HEK293 (cell line): ENCODE data around the gene ARHGAP22.
A peak's percentile ranks its signal among the peaks of the same experiment; 100 is the strongest.

Experiments
- CTCF ChIA-PET: fragments of 350-600 bp; formaldehyde crosslinking; extraction: SDS; loops from one replicate; lab custom pipeline; 2021; ENCODE audit warnings: antibody characterized with exemption; lab: Yijun Ruan, JAX
- POLR2A ChIA-PET: fragments of 300-600 bp; formaldehyde crosslinking; extraction: SDS; loops from one replicate; lab custom pipeline; 2020; ENCODE audit warnings: antibody characterized with exemption, inconsistent platforms; lab: Yijun Ruan, JAX
- H3K27ac ChIP-seq: fragments of 200-500 bp; sonication (Bioruptor generic); 2 replicates; pipeline ENCODE4 v1.5.1; 2014; ENCODE audit warnings: low read depth, low read length, control low read depth, inconsistent platforms; ENCODE audit errors: extremely low read depth
- H3K36me3 ChIP-seq, 2 experiments: fragments of 200-500 bp in 1 of 2; sonication (Bioruptor generic) in 1 of 2; 1 replicate in 1 of 2; 2 replicates in 1 of 2; pipeline ENCODE4 v1.5.1; 2014 to 2017; ENCODE audit warnings: inconsistent platforms in 2 of 2, low read length in 2 of 2; ENCODE audit not compliant: control insufficient read depth in 2 of 2, insufficient read depth in 1 of 2
- H3K4me1 ChIP-seq: fragments of 200-500 bp; sonication (Bioruptor generic); 2 replicates; pipeline ENCODE4 v1.5.1; 2014; ENCODE audit warnings: mild to moderate bottlenecking, low read length, inconsistent platforms; ENCODE audit not compliant: control insufficient read depth, insufficient read depth
- H3K4me3 ChIP-seq: 2 replicates; pipeline ENCODE4 v1.5.1; 2011; ENCODE audit warnings: low read depth, mild to moderate bottlenecking, control low read depth, low read length, moderate library complexity
- H3K9me3 ChIP-seq: fragments of 200-500 bp; sonication (Bioruptor generic); 2 replicates; pipeline ENCODE4 v1.5.1; 2014; ENCODE audit warnings: low read depth, low read length, inconsistent platforms; ENCODE audit not compliant: control insufficient read depth, insufficient read depth
- BCL11A ChIP-seq: fragments of 450-650 bp; formaldehyde crosslinking; IDR thresholded peaks from 2 replicates; pipeline ENCODE4 v1.5.1; 2016; ENCODE audit warnings: low read depth, missing biosample characterization, missing genetic modification characterization
- GLIS1 ChIP-seq: fragments of 450-650 bp; formaldehyde crosslinking; IDR thresholded peaks from 2 replicates; pipeline ENCODE4 v1.5.1; 2016; ENCODE audit warnings: missing biosample characterization, missing genetic modification characterization
- KLF17 ChIP-seq: fragments of 450-650 bp; formaldehyde crosslinking; IDR thresholded peaks from 2 replicates; pipeline ENCODE4 v1.5.1; 2016; ENCODE audit warnings: missing biosample characterization, missing genetic modification characterization
- KLF8 ChIP-seq: fragments of 450-650 bp; formaldehyde crosslinking; IDR thresholded peaks from 2 replicates; pipeline ENCODE4 v1.5.1; 2016; ENCODE audit warnings: missing biosample characterization, missing genetic modification characterization
- MYNN ChIP-seq: fragments of 450-650 bp; formaldehyde crosslinking; IDR thresholded peaks from 2 replicates; pipeline ENCODE4 v1.5.1; 2016; ENCODE audit warnings: missing biosample characterization, missing genetic modification characterization, borderline replicate concordance
- PBX3 ChIP-seq: sonication (generic); formaldehyde crosslinking; IDR thresholded peaks from 2 replicates; pipeline ENCODE4 v1.8.1; 2022; ENCODE audit warnings: mild to moderate bottlenecking, moderate library complexity, missing genetic modification reagents
- REST ChIP-seq: fragments of 450-650 bp; formaldehyde crosslinking; IDR thresholded peaks from 2 replicates; pipeline ENCODE4 v1.5.1; 2016; ENCODE audit warnings: missing biosample characterization, missing genetic modification characterization
- ZBTB20 ChIP-seq: fragments of 450-650 bp; formaldehyde crosslinking; IDR thresholded peaks from 2 replicates; pipeline ENCODE4 v1.5.1; 2016; ENCODE audit warnings: missing biosample characterization, missing genetic modification characterization
- ZBTB48 ChIP-seq: fragments of 450-650 bp; formaldehyde crosslinking; IDR thresholded peaks from 2 replicates; pipeline ENCODE4 v1.5.1; 2016; ENCODE audit warnings: missing biosample characterization, missing genetic modification characterization
- ZBTB49 ChIP-seq: fragments of 450-650 bp; formaldehyde crosslinking; IDR thresholded peaks from 2 replicates; pipeline ENCODE4 v1.5.1; 2016; ENCODE audit warnings: missing biosample characterization, missing genetic modification characterization, low read depth
- ZIC2 ChIP-seq: fragments of 450-650 bp; formaldehyde crosslinking; IDR thresholded peaks from 2 replicates; pipeline ENCODE4 v1.5.1; 2016; ENCODE audit warnings: missing biosample characterization, missing genetic modification characterization
- ZNF138 ChIP-seq: fragments of 450-650 bp; formaldehyde crosslinking; IDR thresholded peaks from 2 replicates; pipeline ENCODE4 v1.5.1; 2016; ENCODE audit warnings: missing biosample characterization, missing genetic modification characterization, borderline replicate concordance
- ZNF23 ChIP-seq: fragments of 450-650 bp; formaldehyde crosslinking; IDR thresholded peaks from 2 replicates; pipeline ENCODE4 v1.5.1; 2016; ENCODE audit warnings: missing biosample characterization, missing genetic modification characterization, borderline replicate concordance
- ZNF335 ChIP-seq: fragments of 450-650 bp; formaldehyde crosslinking; conservative IDR thresholded peaks from 2 replicates; pipeline ENCODE4 v1.5.1; 2016; ENCODE audit warnings: missing biosample characterization, missing genetic modification characterization
- ZNF449 ChIP-seq: fragments of 450-650 bp; formaldehyde crosslinking; IDR thresholded peaks from 2 replicates; pipeline ENCODE4 v1.5.1; 2017; ENCODE audit warnings: missing biosample characterization, mild to moderate bottlenecking, missing genetic modification characterization, moderate library complexity
- ZNF518A ChIP-seq: fragments of 450-650 bp; formaldehyde crosslinking; conservative IDR thresholded peaks from 2 replicates; pipeline ENCODE4 v1.5.1; 2016; ENCODE audit warnings: low read depth, missing biosample characterization, missing genetic modification characterization
- ZNF621 ChIP-seq: fragments of 450-650 bp; formaldehyde crosslinking; IDR thresholded peaks from 2 replicates; pipeline ENCODE4 v1.5.1; 2017; ENCODE audit warnings: missing biosample characterization, missing genetic modification characterization
- ZNF626 ChIP-seq: fragments of 450-650 bp; sonication (Bioruptor Pico); formaldehyde crosslinking; IDR thresholded peaks from 2 replicates; pipeline ENCODE4 v1.5.1; 2018; ENCODE audit warnings: missing biosample characterization, missing genetic modification characterization, inconsistent platforms
- ZXDB ChIP-seq: fragments of 450-650 bp; formaldehyde crosslinking; IDR thresholded peaks from 2 replicates; pipeline ENCODE4 v1.5.1; 2016; ENCODE audit warnings: missing biosample characterization, missing genetic modification characterization

Gene ARHGAP22

GRCh38 chr10:48604039-48604990 lies 558 bp downstream of the ARHGAP22 start (continued):
- TF ChIP-seq PBX3, result no peak
- no peak for TF ChIP-seq ZNF138 (tag by site-specific recombination)
- TF ChIP-seq BCL11A (tag by site-specific recombination), result no peak
- TF ChIP-seq ZBTB20 (tag by site-specific recombination), result peak; percentile 82
- TF ChIP-seq ZXDB (tag by site-specific recombination), result 0 out of 2 replicates have a peak, but pooled peaks have one; percentile 26
- no peak for TF ChIP-seq ZNF626 (tag by site-specific recombination)
- no peak for TF ChIP-seq ZBTB48 (tag by site-specific recombination)
- TF ChIP-seq ZNF335 (tag by site-specific recombination), result peak; percentile 88

- Histone ChIP-seq H3K4me1 (no peaks in the 10 kb centered on the region), H3K27ac (no peak overlapping the region), H3K9me3 (no peaks in the 10 kb centered on the region), H3K36me3 (no peaks in the 10 kb centered on the region), H3K4me3 (no peak overlapping the region)
- ChIA-PET POLR2A (no interaction called here), CTCF (interaction anchor here (2.4 kb wide), 1 partner anchor 53 kb away, joined by 10 read pairs; no protein-coding TSS in a partner anchor)
- no peak for TF ChIP-seq ZNF621
- no peak for TF ChIP-seq MYNN (tag by site-specific recombination)
- no peak for TF ChIP-seq KLF8 (tag by site-specific recombination)
- TF ChIP-seq KLF17 (tag by site-specific recombination), result no peak
- peak; percentile 63 for TF ChIP-seq ZIC2 (tag by site-specific recombination)
- no peak for TF ChIP-seq REST (tag by site-specific recombination)
- no peak for TF ChIP-seq ZNF518A (tag by site-specific recombination)
- no peak for TF ChIP-seq ZNF449 (tag by site-specific recombination)
- TF ChIP-seq ZBTB49 (tag by site-specific recombination), result no peak
- no peak for TF ChIP-seq ZNF335 (tag by site-specific recombination)
- TF ChIP-seq ZNF23 (tag by site-specific recombination), result no peak
- TF ChIP-seq GLIS1 (tag by site-specific recombination), result peak; percentile 35; the same call in 1 of the 2 replicates
These were observed 1.3 kb downstream of the ARHGAP22 start for GRCh38 chr10:48603421-48604038.
